IMR-90 (cell line): ENCODE results near the gene MAP3K13. TPM values are rescaled to one million over a fixed set of nuclear protein-coding genes. Genes with fewer than 3 reads are reported as not detected.

Source experiments
- ATAC-seq: fragments of 200-7000 bp; cut with Tn5 transposase; 2 replicates; pipeline ENCODE4 v1.9.1; 2020; ENCODE audit warnings: low read depth, mild to moderate bottlenecking, moderate library complexity
- BruUV-seq: library from RNA; stranded (reverse); fragments of 400-500 nt; replicated peaks from 2 replicates; lab custom pipeline; 2021; lab: Mats Ljungman, UMichigan
- CTCF ChIA-PET: fragments of 300-600 bp; formaldehyde crosslinking; extraction: SDS; loops from one replicate; lab custom pipeline; 2021; ENCODE audit warnings: antibody characterized with exemption; lab: Yijun Ruan, JAX
- POLR2A ChIA-PET: fragments of 300-600 bp; sonication (Branson Sonifier 250); formaldehyde crosslinking; loops from one replicate; lab custom pipeline; 2022; ENCODE audit warnings: antibody characterized with exemption; ENCODE audit not compliant: unreplicated experiment; lab: Charles Lee
- DNase-seq: peaks from one replicate; pipeline ENCODE4 v3.0.0; 2013
- H2AFZ ChIP-seq: replicated peaks from 2 replicates; pipeline ENCODE3; 2013; ENCODE audit warnings: low read length, mild to moderate bottlenecking; ENCODE audit not compliant: poor library complexity
- H2AK5ac ChIP-seq: 2 replicates; pipeline ENCODE4 v1.6.1; 2013; ENCODE audit warnings: low read depth, low read length, inconsistent platforms
- H2AK9ac ChIP-seq: replicated peaks from 2 replicates; pipeline ENCODE3; 2013; ENCODE audit warnings: mild to moderate bottlenecking, low read depth, low read length, moderate library complexity; ENCODE audit not compliant: poor library complexity
- H2BK120ac ChIP-seq: 2 replicates; pipeline ENCODE4 v1.6.1; 2013; ENCODE audit warnings: low read depth, low read length, inconsistent platforms
- H2BK15ac ChIP-seq: 3 replicates; pipeline ENCODE4 v1.6.1; 2013; ENCODE audit warnings: low read depth, low read length, inconsistent platforms
- H2BK20ac ChIP-seq: 2 replicates; pipeline ENCODE4 v1.6.1; 2013; ENCODE audit warnings: low read depth, mild to moderate bottlenecking, inconsistent platforms, low read length, moderate library complexity
- H2BK5ac ChIP-seq: 2 replicates; pipeline ENCODE4 v1.6.1; 2013; ENCODE audit warnings: mild to moderate bottlenecking, low read depth, low read length, inconsistent platforms; ENCODE audit not compliant: poor library complexity, severe bottlenecking
- H3K14ac ChIP-seq: replicated peaks from 2 replicates; pipeline ENCODE4 v1.6.1; 2013; ENCODE audit warnings: low read depth, low read length, inconsistent platforms
- H3K18ac ChIP-seq: 2 replicates; pipeline ENCODE4 v1.6.1; 2013; ENCODE audit warnings: low read depth, low read length, control low read depth
- H3K23ac ChIP-seq: 2 replicates; pipeline ENCODE4 v1.6.1; 2013; ENCODE audit warnings: low read depth, low read length, inconsistent platforms
- H3K27ac ChIP-seq: 2 replicates; pipeline ENCODE4 v1.5.1; 2013; ENCODE audit warnings: mild to moderate bottlenecking, control low read depth, low read length; ENCODE audit not compliant: insufficient read depth
- H3K27me3 ChIP-seq: 2 replicates; pipeline ENCODE4 v1.6.1; 2013; ENCODE audit warnings: low read length; ENCODE audit not compliant: control insufficient read depth, insufficient read depth
- H3K36me3 ChIP-seq: 2 replicates; pipeline ENCODE4 v1.6.1; 2013; ENCODE audit warnings: low read length, mixed read lengths; ENCODE audit not compliant: control insufficient read depth, insufficient read depth
- H3K4ac ChIP-seq: 2 replicates; pipeline ENCODE4 v1.6.1; 2013; ENCODE audit warnings: low read depth, low read length, inconsistent platforms
- H3K4me1 ChIP-seq: 2 replicates; pipeline ENCODE4 v1.6.1; 2013; ENCODE audit warnings: low read length, mixed read lengths; ENCODE audit not compliant: control insufficient read depth, insufficient read depth
- H3K4me2 ChIP-seq: 2 replicates; pipeline ENCODE4 v1.6.1; 2013; ENCODE audit warnings: low read depth, mild to moderate bottlenecking, control low read depth, low read length, moderate library complexity
- H3K4me3 ChIP-seq: 2 replicates; pipeline ENCODE4 v1.5.1; 2013; ENCODE audit warnings: low read depth, mild to moderate bottlenecking, control low read depth, low read length, moderate library complexity; ENCODE audit not compliant: insufficient read depth
- H3K56ac ChIP-seq: 2 replicates; pipeline ENCODE4 v1.6.1; 2013; ENCODE audit warnings: low read length, inconsistent platforms; ENCODE audit not compliant: insufficient read depth; ENCODE audit errors: extremely low read depth
- H3K79me1 ChIP-seq, 2 experiments: 2 replicates each; pipeline ENCODE4 v1.6.1; 2013; ENCODE audit warnings: low read length in 2 of 2, inconsistent platforms in 1 of 2, low read depth in 1 of 2
- H3K9ac ChIP-seq: 2 replicates; pipeline ENCODE4 v1.6.1; 2013; ENCODE audit warnings: low read depth, low read length, control low read depth
- H3K9me1 ChIP-seq: 2 replicates; pipeline ENCODE4 v1.6.1; 2013; ENCODE audit warnings: low read length, inconsistent platforms; ENCODE audit not compliant: insufficient read depth
- H3K9me3 ChIP-seq: 2 replicates; pipeline ENCODE4 v1.6.1; 2013; ENCODE audit warnings: low read length; ENCODE audit not compliant: control insufficient read depth, insufficient read depth
- H4K20me1 ChIP-seq: 2 replicates; pipeline ENCODE4 v1.6.1; 2013; ENCODE audit warnings: low read length, inconsistent platforms; ENCODE audit not compliant: insufficient read depth
- H4K5ac ChIP-seq: 2 replicates; pipeline ENCODE4 v1.6.1; 2013; ENCODE audit warnings: mild to moderate bottlenecking, low read depth, low read length, control low read depth
- H4K8ac ChIP-seq, 2 experiments: 2 replicates each; pipeline ENCODE4 v1.6.1; 2013; ENCODE audit warnings: low read depth in 2 of 2, low read length in 2 of 2, control low read depth in 1 of 2, inconsistent platforms in 1 of 2
- H4K91ac ChIP-seq: 2 replicates; pipeline ENCODE4 v1.6.1; 2013; ENCODE audit warnings: low read depth, low read length, inconsistent platforms; ENCODE audit not compliant: insufficient read depth
- BHLHE40 ChIP-seq: fragments of 150-350 bp; IDR thresholded peaks from 2 replicates; pipeline ENCODE4 v1.6.1; 2016; ENCODE audit warnings: mild to moderate bottlenecking, low read depth, low read length
- CEBPB ChIP-seq: IDR thresholded peaks from 2 replicates; pipeline ENCODE4 v1.6.1; 2012; ENCODE audit warnings: low read depth, low read length, improper control_type of control experiment
- CHD1 ChIP-seq: IDR thresholded peaks from 2 replicates; pipeline ENCODE4 v1.6.1; 2012; ENCODE audit warnings: low read depth, low read length, improper control_type of control experiment
- ELK1 ChIP-seq: fragments of 150-350 bp; IDR thresholded peaks from 2 replicates; pipeline ENCODE4 v1.6.1; 2016; ENCODE audit warnings: low read depth, mild to moderate bottlenecking, low read length, moderate library complexity, borderline replicate concordance
- FOS ChIP-seq: fragments of 150-350 bp; IDR thresholded peaks from 2 replicates; pipeline ENCODE4 v1.6.1; 2016; ENCODE audit warnings: low read depth, low read length
- MAFK ChIP-seq: IDR thresholded peaks from 2 replicates; pipeline ENCODE4 v1.6.1; 2012; ENCODE audit warnings: low read depth, low read length, improper control_type of control experiment
- MAZ ChIP-seq: IDR thresholded peaks from 2 replicates; pipeline ENCODE4 v1.6.1; 2012; ENCODE audit warnings: low read depth, mild to moderate bottlenecking, low read length, improper control_type of control experiment, moderate library complexity, borderline replicate concordance
- MXI1 ChIP-seq: IDR thresholded peaks from 2 replicates; pipeline ENCODE4 v1.6.1; 2012; ENCODE audit warnings: low read depth, mild to moderate bottlenecking, low read length, moderate library complexity, borderline replicate concordance
- NFE2L2 ChIP-seq: fragments of 150-350 bp; IDR thresholded peaks from 2 replicates; pipeline ENCODE4 v1.6.1; 2016; ENCODE audit warnings: low read depth, mild to moderate bottlenecking, low read length
- POLR2A ChIP-seq: IDR thresholded peaks from 2 replicates; pipeline ENCODE4 v1.6.1; 2012; ENCODE audit warnings: mild to moderate bottlenecking, low read depth, low read length
- RAD21 ChIP-seq: IDR thresholded peaks from 2 replicates; pipeline ENCODE4 v1.6.1; 2012; ENCODE audit warnings: low read length, improper control_type of control experiment
- RCOR1 ChIP-seq: IDR thresholded peaks from 2 replicates; pipeline ENCODE4 v1.6.1; 2012; ENCODE audit warnings: mild to moderate bottlenecking, low read length, improper control_type of control experiment; ENCODE audit not compliant: insufficient replicate concordance
- RFX5 ChIP-seq: IDR thresholded peaks from 2 replicates; pipeline ENCODE4 v1.8.0; 2012; ENCODE audit warnings: low read depth, mild to moderate bottlenecking, low read length, moderate library complexity
- SMC3 ChIP-seq: fragments of 150-350 bp; IDR thresholded peaks from 2 replicates; pipeline ENCODE4 v1.6.1; 2016; ENCODE audit warnings: low read depth, mild to moderate bottlenecking, antibody characterized with exemption, low read length, moderate library complexity
- WGBS, 2 experiments: methylation state at CpG; one replicate each; pipeline versions ENCODE4 v1.1.5 to v1.1.7; 2013; ENCODE audit warnings: missing lambda C conversion rate in 2 of 2; ENCODE audit not compliant: insufficient read length in 1 of 2; ENCODE audit errors: extremely low coverage in 2 of 2; 5-methylcytosine and 5-hydroxymethylcytosine counted together
- dilution Hi-C: fragments of 300-500 bp; cut with HindIII; formaldehyde crosslinking; loops from one replicate; pipeline ENCODE4 v1.14.3; 2018; ENCODE audit warnings: low sequenced_read_pairs; ENCODE audit not compliant: unreplicated experiment
- in situ Hi-C: fragments of 300-500 bp; cut with MboI; formaldehyde crosslinking; loops from 3 replicates; pipeline ENCODE4 v1.14.3; 2019; ENCODE audit warnings: low sequenced_read_pairs, inconsistent platforms, mixed read lengths
- intact Hi-C: fragments of 100-400 bp; cut with micrococcal nuclease; formaldehyde crosslinking; loops from 2 replicates; pipeline ENCODE4 v1.10.0; 2022
- polyA plus RNA-seq, 3 experiments: library from polyadenylated mRNA; depleted of rRNA; stranded (reverse); fragments of >200 nt; gene quantifications; 2 replicates each; pipeline ENCODE4 v1.2.3, GENCODE V29; 2012; ENCODE audit warnings: low replicate concordance in 1 of 3
- total RNA-seq: library from RNA; depleted of rRNA; stranded (reverse); fragments of >200 nt; gene quantifications from 2 replicates; pipeline ENCODE4 v1.2.3, GENCODE V29; 2012
- TF ChIP-seq, protein P1 (sequence below): conservative IDR thresholded peaks from 2 replicates; pipeline ENCODE4 v1.5.1; 2012; ENCODE audit warnings: mild to moderate bottlenecking, low read depth, low read length, improper control_type of control experiment
- TF ChIP-seq, protein P2 (sequence below): fragments of 150-350 bp; IDR thresholded peaks from 2 replicates; pipeline ENCODE4 v1.6.1; 2017; ENCODE audit warnings: mild to moderate bottlenecking, antibody characterized with exemption, low read length, low read depth

MAP3K13 gene
- total and polyA plus RNA-seq, 2 of the 4 experiments (the other 2 are of a cell fraction) = 9.9 to 17.6 TPM

DNA sequence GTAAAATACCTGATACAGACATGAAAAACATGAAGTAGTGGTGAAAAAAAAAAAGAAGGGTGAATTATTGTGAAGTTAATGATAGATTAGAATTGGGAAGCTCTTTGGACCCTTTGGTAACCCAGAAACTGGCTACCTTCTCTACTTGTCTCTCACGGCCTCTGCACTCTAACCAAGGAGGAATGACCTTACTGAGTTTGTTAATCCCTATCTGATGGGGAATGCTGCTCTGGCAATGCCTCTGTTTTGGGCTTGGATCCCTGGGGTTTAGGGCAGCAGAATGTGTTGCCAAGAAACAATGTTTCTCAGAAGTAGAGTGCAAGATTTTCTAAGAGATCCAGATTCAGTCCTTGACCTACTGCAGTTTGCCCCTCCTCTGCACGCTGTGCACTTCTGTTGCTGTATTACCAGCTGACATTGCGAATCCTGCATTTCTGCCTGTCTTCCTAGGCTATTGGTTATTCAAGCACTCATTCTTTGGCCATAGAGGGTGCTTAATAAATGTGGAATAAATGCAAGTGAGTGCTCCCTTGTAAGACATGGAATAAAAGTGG, 49.2 kb upstream of the MAP3K13 start:
- CTCF ChIA-PET = no interaction called here
- no peak overlapping the region for H3K4ac ChIP-seq
- no peak overlapping the region for H2BK20ac ChIP-seq
- dilution Hi-C loops = no loop called here
- peaks cover 3% of the 10 kb centered on the region for H3K36me3 ChIP-seq
- H3K4me3 ChIP-seq = no peak overlapping the region
- H2AK5ac ChIP-seq = no peak overlapping the region
- no peak overlapping the region for H3K23ac ChIP-seq
- H3K14ac ChIP-seq = no peak overlapping the region
- TF ChIP-seq RFX5 (no peak), ELK1 (no peak), BHLHE40 (no peak), MAZ (no peak), MAFK (no peak), SMC3 (no peak), CHD1 (no peak), MXI1 (no peak), FOS (no peak), CEBPB (no peak), POLR2A (no peak), RCOR1 (no peak), RAD21 (no peak), NFE2L2 (no peak)
- TF ChIP-seq, protein P1, sequence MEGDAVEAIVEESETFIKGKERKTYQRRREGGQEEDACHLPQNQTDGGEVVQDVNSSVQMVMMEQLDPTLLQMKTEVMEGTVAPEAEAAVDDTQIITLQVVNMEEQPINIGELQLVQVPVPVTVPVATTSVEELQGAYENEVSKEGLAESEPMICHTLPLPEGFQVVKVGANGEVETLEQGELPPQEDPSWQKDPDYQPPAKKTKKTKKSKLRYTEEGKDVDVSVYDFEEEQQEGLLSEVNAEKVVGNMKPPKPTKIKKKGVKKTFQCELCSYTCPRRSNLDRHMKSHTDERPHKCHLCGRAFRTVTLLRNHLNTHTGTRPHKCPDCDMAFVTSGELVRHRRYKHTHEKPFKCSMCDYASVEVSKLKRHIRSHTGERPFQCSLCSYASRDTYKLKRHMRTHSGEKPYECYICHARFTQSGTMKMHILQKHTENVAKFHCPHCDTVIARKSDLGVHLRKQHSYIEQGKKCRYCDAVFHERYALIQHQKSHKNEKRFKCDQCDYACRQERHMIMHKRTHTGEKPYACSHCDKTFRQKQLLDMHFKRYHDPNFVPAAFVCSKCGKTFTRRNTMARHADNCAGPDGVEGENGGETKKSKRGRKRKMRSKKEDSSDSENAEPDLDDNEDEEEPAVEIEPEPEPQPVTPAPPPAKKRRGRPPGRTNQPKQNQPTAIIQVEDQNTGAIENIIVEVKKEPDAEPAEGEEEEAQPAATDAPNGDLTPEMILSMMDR = no peak
- TF ChIP-seq, protein P2, sequence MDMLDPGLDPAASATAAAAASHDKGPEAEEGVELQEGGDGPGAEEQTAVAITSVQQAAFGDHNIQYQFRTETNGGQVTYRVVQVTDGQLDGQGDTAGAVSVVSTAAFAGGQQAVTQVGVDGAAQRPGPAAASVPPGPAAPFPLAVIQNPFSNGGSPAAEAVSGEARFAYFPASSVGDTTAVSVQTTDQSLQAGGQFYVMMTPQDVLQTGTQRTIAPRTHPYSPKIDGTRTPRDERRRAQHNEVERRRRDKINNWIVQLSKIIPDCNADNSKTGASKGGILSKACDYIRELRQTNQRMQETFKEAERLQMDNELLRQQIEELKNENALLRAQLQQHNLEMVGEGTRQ = no peak
- no peak overlapping the region for H3K9ac ChIP-seq
- no peak overlapping the region for H4K91ac ChIP-seq
- H4K8ac ChIP-seq = no peak overlapping the region
- H4K5ac ChIP-seq = no peak overlapping the region
- no peak overlapping the region for H2BK15ac ChIP-seq
- no peak overlapping the region for H3K4me2 ChIP-seq
- H2BK5ac ChIP-seq = no peak overlapping the region
- no peak overlapping the region for H2AFZ ChIP-seq
- no peaks in the 10 kb centered on the region for H3K9me1 ChIP-seq
- no peak overlapping the region for H2BK120ac ChIP-seq
- no peaks in the 10 kb centered on the region; a peak in 1 of 4 replicates for H3K79me1 ChIP-seq
- no peaks in the 10 kb centered on the region for H4K20me1 ChIP-seq
- POLR2A ChIA-PET = no interaction called here
- no CpG with 5 or more reads among the region's 3 CpGs for WGBS, 2 experiments
- intact Hi-C loops = no loop called here
- H3K27ac ChIP-seq = no peak overlapping the region
- in situ Hi-C loops = no loop called here
- no peak for DNase-seq
- H3K9me3 ChIP-seq = peaks cover 4% of the 10 kb centered on the region
- no peak overlapping the region for H3K18ac ChIP-seq
- BruUV-seq = no TSS peak
- no peaks in the 10 kb centered on the region for H3K27me3 ChIP-seq
- no peak overlapping the region for H2AK9ac ChIP-seq
- no peak overlapping the region for H3K56ac ChIP-seq
- H3K4me1 ChIP-seq = 0 out of 2 replicates have a peak, but pooled peaks cover 2% of the 10 kb centered on the region
- ATAC-seq = no peak
